ENCODE results near the gene LTB4R. TPM values are rescaled to one million over a fixed set of nuclear protein-coding genes. Genes with fewer than 3 reads are reported as not detected.

Gene LTB4R
- total RNA-seq, 2 donors from 2014 or later: 11.8 to 14.2 TPM

- intact Hi-C loops (cut with DNase I): no loop called here
- TF ChIP-seq POLR2A (IDR thresholded peaks at IDR 0.05) (no peak), POLR2AphosphoS5 (IDR thresholded peaks at IDR 0.05) (no peak)
- TF ChIP-seq, protein P1, sequence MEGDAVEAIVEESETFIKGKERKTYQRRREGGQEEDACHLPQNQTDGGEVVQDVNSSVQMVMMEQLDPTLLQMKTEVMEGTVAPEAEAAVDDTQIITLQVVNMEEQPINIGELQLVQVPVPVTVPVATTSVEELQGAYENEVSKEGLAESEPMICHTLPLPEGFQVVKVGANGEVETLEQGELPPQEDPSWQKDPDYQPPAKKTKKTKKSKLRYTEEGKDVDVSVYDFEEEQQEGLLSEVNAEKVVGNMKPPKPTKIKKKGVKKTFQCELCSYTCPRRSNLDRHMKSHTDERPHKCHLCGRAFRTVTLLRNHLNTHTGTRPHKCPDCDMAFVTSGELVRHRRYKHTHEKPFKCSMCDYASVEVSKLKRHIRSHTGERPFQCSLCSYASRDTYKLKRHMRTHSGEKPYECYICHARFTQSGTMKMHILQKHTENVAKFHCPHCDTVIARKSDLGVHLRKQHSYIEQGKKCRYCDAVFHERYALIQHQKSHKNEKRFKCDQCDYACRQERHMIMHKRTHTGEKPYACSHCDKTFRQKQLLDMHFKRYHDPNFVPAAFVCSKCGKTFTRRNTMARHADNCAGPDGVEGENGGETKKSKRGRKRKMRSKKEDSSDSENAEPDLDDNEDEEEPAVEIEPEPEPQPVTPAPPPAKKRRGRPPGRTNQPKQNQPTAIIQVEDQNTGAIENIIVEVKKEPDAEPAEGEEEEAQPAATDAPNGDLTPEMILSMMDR (IDR thresholded peaks at IDR 0.05): no peak
Observed at GRCh38 chr14:24330973-24331674, 19.8 kb downstream of the LTB4R start.

DNA sequence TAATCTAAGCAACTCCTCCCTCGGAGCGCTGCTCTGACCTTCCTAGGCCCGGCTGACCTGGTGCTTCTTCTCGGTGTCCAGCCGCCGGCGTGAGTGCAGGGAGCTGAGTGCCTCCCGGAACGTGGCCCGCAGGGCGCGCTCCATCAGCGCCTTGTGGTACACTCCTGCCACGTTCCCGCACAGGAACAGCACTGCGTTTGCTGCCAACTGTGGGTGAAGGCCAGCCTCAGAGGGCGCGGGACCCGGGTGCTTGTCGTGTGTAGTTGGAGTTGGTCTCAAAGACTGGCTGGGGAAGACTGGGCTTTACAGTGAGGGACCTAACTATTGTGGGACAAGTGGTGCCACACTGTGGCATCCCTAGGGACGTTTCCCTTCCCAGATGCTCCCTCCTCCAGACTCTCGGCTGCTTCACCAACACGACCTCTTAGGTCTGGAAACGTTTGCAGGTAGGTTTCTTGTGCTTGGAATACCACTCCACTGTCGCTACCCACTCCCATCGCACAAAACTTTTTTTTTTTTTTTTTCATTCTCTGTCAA, 20.5 kb downstream of the LTB4R start:
- Histone ChIP-seq H3K27ac (no peak overlapping the region), H3K9me3 (no peaks in the 10 kb centered on the region), H3K36me3 (no peaks in the 10 kb centered on the region), H3K27me3 (replicated peaks; ENCODE audit: insufficient read depth) (peaks cover 3% of the 10 kb centered on the region), H3K4me1 (replicated peaks) (peaks cover 5% of the 10 kb centered on the region), H3K4me3 (no peak overlapping the region)
- DNase-seq (ENCODE audit: low spot score): no peak
- intact Hi-C loops (cut with DNase I): loop anchor here (2.0 kb wide), 1 partner anchor 105 kb away; no protein-coding TSS in a partner anchor
- WGBS: 61% methylated on average over 26 of the region's 26 CpGs
- no peak for TF ChIP-seq POLR2A (IDR thresholded peaks at IDR 0.05)
- TF ChIP-seq POLR2AphosphoS5 (IDR thresholded peaks at IDR 0.05): no peak
- TF ChIP-seq, protein P1 (IDR thresholded peaks at IDR 0.05): no peak

More at GRCh38 chr14:24330973-24331674, 19.8 kb downstream of the LTB4R start:
- DNase-seq (ENCODE audit: low spot score): no peak
- H3K9me3 ChIP-seq: no peaks in the 10 kb centered on the region
- peaks cover 5% of the 10 kb centered on the region for H3K4me1 ChIP-seq (replicated peaks)
- H3K27me3 ChIP-seq (replicated peaks; ENCODE audit: insufficient read depth): peaks cover 3% of the 10 kb centered on the region
- H3K36me3 ChIP-seq: no peaks in the 10 kb centered on the region
- WGBS: 94% methylated on average over 10 of the region's 10 CpGs
- no peak overlapping the region for H3K4me3 ChIP-seq
- no peak overlapping the region for H3K27ac ChIP-seq

GRCh38 chr14:24332268-24332993, 21.1 kb downstream of the LTB4R start:
- TF ChIP-seq POLR2A (IDR thresholded peaks at IDR 0.05): no peak
- peak; percentile 46 for TF ChIP-seq POLR2AphosphoS5 (IDR thresholded peaks at IDR 0.05)
- TF ChIP-seq, protein P1 (IDR thresholded peaks at IDR 0.05): peak in 3 of 4 experiments; percentile 27 to 72 (median 65)
- peak overlapping the region; percentile 7 to 15 for H3K4me3 ChIP-seq
- peak; percentile 71 for DNase-seq (ENCODE audit: low spot score)

GRCh38 chr14:24334431-24335291, 23.4 kb downstream of the LTB4R start, which contains the start of gene ADCY4:
TSS of gene ADCY4 (minus strand) at chr14:24335071. CDS start at chr14:24334652, 419 bp downstream.
- Histone ChIP-seq H3K27ac (peak within 1 kb of the TSS; percentile 26 to 34), H3K27me3 (replicated peaks; ENCODE audit: insufficient read depth) (peaks cover 3% of the 10 kb centered on the region), H3K9me3 (no peaks in the 10 kb centered on the region), H3K36me3 (no peaks in the 10 kb centered on the region), H3K4me1 (replicated peaks) (peaks cover 5% of the 10 kb centered on the region), H3K4me3 (peak within 1 kb of the TSS; percentile 13 to 19)
- 7% methylated on average over 65 of the region's 65 CpGs for WGBS
- TF ChIP-seq POLR2A (IDR thresholded peaks at IDR 0.05) (no peak), POLR2AphosphoS5 (IDR thresholded peaks at IDR 0.05) (no peak)
- TF ChIP-seq, protein P1 (IDR thresholded peaks at IDR 0.05): no peak
- DNase-seq (ENCODE audit: low spot score): no peak
- intact Hi-C loops (cut with DNase I): no loop called here

More at GRCh38 chr14:24332268-24332993, 21.1 kb downstream of the LTB4R start:
- WGBS: 15% methylated on average over 55 of the region's 56 CpGs
- intact Hi-C loops (cut with DNase I): loop anchor here (2.0 kb wide), 1 partner anchor 104 kb away; no protein-coding TSS in a partner anchor
- peaks cover 5% of the 10 kb centered on the region for H3K4me1 ChIP-seq (replicated peaks)
- no peaks in the 10 kb centered on the region for H3K36me3 ChIP-seq
- no peak overlapping the region for H3K27ac ChIP-seq
- peaks cover 3% of the 10 kb centered on the region for H3K27me3 ChIP-seq (replicated peaks; ENCODE audit: insufficient read depth)
- no peaks in the 10 kb centered on the region for H3K9me3 ChIP-seq

All from prostate gland (tissue), 2 donors.